ENCODE results near the gene ENTREP1.

Gene ENTREP1

GRCh38 chr9:69323861-69324260, 1.2 kb upstream of the ENTREP1 start:
- DNase-seq: no peak

GRCh38 chr9:69325409-69326212, 596 bp downstream of the ENTREP1 start:
- DNase-seq: no peak

GRCh38 chr9:69326261-69326660, 1.2 kb downstream of the ENTREP1 start:
- DNase-seq: no peak

GRCh38 chr9:69330580-69330979, 5.6 kb downstream of the ENTREP1 start:
- DNase-seq: no peak

- DNase-seq: no peak
Observed at GRCh38 chr9:69331444-69331843, 6.4 kb downstream of the ENTREP1 start.

- DNase-seq: no peak
Observed at GRCh38 chr9:69332067-69332685, 7.2 kb downstream of the ENTREP1 start.

GRCh38 chr9:69333716-69334115, 8.7 kb downstream of the ENTREP1 start:
- DNase-seq: no peak

GRCh38 chr9:69334317-69334716, 9.3 kb downstream of the ENTREP1 start:
- no peak for DNase-seq

GRCh38 chr9:69339620-69340019, 14.6 kb downstream of the ENTREP1 start:
- DNase-seq: no peak

GRCh38 chr9:69340631-69341030, 15.6 kb downstream of the ENTREP1 start:
- no peak for DNase-seq

- DNase-seq: no peak
Observed at GRCh38 chr9:69342769-69343168, 17.8 kb downstream of the ENTREP1 start.

- DNase-seq: no peak
Observed at GRCh38 chr9:69344459-69344858, 19.4 kb downstream of the ENTREP1 start.

- no peak for DNase-seq
Observed at GRCh38 chr9:69346596-69347390, 21.8 kb downstream of the ENTREP1 start.

- no peak for DNase-seq
Observed at GRCh38 chr9:69347607-69348006, 22.6 kb downstream of the ENTREP1 start.

- no peak for DNase-seq
Observed at GRCh38 chr9:69351227-69351626, 26.2 kb downstream of the ENTREP1 start.

GRCh38 chr9:69355232-69355631, 30.2 kb downstream of the ENTREP1 start:
- DNase-seq: no peak

GRCh38 chr9:69357030-69357775, 32.2 kb downstream of the ENTREP1 start:
- no peak for DNase-seq

GRCh38 chr9:69357821-69358220, 32.8 kb downstream of the ENTREP1 start:
- no peak for DNase-seq

GRCh38 chr9:69363191-69363590, 38.2 kb downstream of the ENTREP1 start:
- DNase-seq: no peak

- no peak for DNase-seq
Observed at GRCh38 chr9:69364510-69365150, 39.6 kb downstream of the ENTREP1 start.

- no peak for DNase-seq
Observed at GRCh38 chr9:69370430-69370829, 45.4 kb downstream of the ENTREP1 start.

- DNase-seq: no peak
Observed at GRCh38 chr9:69371001-69371400, 46.0 kb downstream of the ENTREP1 start.

- no peak for DNase-seq
Observed at GRCh38 chr9:69376651-69377050, 51.6 kb downstream of the ENTREP1 start.
